Urinary bladder (tissue), 4 donors: ENCODE data around the gene NUP133. TPM values are rescaled to one million over a fixed set of nuclear protein-coding genes. Genes with fewer than 3 reads are reported as not detected.
"Not testable (repeated sequence)": the region's sequence is repeated elsewhere in the genome, so short reads cannot be mapped to it uniquely, and the experiment has no call there.

Experiments used
- DNase-seq: peaks from one replicate; pipeline ENCODE4 v3.0.0-alpha.2; 2015; ENCODE audit errors: extremely low spot score
- H3K27ac ChIP-seq: one replicate; pipeline ENCODE4 v1.5.1; 2013; ENCODE audit warnings: low read depth, mild to moderate bottlenecking, moderate library complexity
- H3K36me3 ChIP-seq: one replicate; pipeline ENCODE4 v1.6.1; 2013; ENCODE audit warnings: mild to moderate bottlenecking, moderate library complexity; ENCODE audit not compliant: insufficient read depth
- H3K4me1 ChIP-seq: one replicate; pipeline ENCODE4 v1.6.1; 2013; ENCODE audit warnings: mild to moderate bottlenecking, moderate library complexity; ENCODE audit not compliant: insufficient read depth
- H3K4me3 ChIP-seq: one replicate; pipeline ENCODE4 v1.5.1; 2013; ENCODE audit warnings: low read depth, low read length
- WGBS: extraction: QIAGEN DNeasy Blood & Tissue Kit; methylation state at CpG from one replicate; pipeline ENCODE4 v1.1.7; 2013; 5-methylcytosine and 5-hydroxymethylcytosine counted together
- polyA plus RNA-seq: library from polyadenylated mRNA; stranded (reverse); fragments of 200-250 nt; gene quantifications from one replicate; pipeline ENCODE4 v1.2.3, GENCODE V29; 2013
- total RNA-seq: library from RNA; depleted of rRNA; stranded (reverse); fragments of >200 nt; gene quantifications from one replicate; pipeline ENCODE4 v1.2.3, GENCODE V29; 2014
- donor health status: healthy with polysubstance abuse.
- donor health status: healthy.

NUP133 gene
- total and polyA plus RNA-seq, 2 donors, result 18.5 to 50.2 TPM

DNA sequence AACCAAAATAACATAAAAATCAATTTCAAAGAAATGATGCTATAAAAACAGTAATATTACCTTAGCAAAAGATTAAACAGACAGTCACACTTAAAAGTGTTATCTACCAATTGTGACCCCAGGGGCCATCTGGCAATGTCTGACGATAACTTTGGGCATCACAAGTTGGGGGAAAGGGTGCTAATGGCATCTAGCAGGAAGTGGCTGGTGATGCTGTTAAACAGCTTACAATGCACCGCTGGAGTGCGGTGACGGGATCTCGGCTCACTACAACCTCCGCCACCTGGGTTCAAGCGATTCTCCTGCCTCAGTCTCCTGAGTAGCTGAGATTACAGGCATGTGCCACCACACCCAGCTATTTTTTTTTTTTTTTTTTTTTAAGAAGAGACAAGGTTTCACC is 27.6 kb downstream of the NUP133 start:
- Histone ChIP-seq H3K27ac (no peak overlapping the region), H3K36me3 (peaks cover 7% of the 10 kb centered on the region), H3K4me1 (no peaks in the 10 kb centered on the region), H3K4me3 (no peak overlapping the region)
- 91% methylated on average over 7 of the region's 7 CpGs for WGBS
- no peak for DNase-seq

DNA sequence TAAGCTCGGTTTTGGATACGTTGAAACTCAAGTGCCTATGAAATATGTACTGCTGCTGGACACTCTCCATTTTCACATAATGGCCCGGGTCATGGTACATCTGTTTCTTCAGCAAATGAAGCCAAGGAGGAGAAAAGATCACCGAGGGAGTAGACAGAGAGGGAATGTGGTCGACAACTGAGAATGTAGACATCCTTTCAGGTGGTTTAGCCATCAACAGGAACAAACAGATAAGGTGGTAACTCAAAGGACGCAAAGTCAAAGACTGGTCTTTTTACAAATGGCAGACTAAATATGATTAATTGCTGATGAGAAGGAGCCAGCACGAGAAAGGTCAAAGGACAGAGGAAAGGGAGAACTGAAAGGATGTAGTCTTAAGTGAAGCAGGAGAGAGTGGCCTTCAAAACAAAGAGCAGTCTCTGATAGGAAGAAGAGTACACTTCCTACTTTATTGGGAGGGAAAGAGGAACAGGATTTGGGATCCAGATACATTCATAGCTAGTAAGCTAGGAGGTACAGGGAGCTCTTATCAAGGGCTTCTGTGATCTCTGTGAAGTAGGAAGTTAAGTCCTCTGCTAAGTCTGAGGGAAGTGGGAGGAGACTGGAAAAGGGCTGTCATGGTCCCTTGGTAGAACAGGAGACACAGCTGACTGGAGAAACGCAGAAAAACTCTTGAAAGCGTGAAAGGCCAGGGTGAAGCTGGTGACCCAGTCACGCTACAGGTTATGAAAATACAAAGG is 28.3 kb downstream of the NUP133 start:
- 78% methylated on average over 10 of the region's 10 CpGs for WGBS
- Histone ChIP-seq H3K27ac (no peak overlapping the region), H3K4me3 (no peak overlapping the region), H3K36me3 (peaks cover 9% of the 10 kb centered on the region), H3K4me1 (no peaks in the 10 kb centered on the region)
- DNase-seq, result no peak

DNA sequence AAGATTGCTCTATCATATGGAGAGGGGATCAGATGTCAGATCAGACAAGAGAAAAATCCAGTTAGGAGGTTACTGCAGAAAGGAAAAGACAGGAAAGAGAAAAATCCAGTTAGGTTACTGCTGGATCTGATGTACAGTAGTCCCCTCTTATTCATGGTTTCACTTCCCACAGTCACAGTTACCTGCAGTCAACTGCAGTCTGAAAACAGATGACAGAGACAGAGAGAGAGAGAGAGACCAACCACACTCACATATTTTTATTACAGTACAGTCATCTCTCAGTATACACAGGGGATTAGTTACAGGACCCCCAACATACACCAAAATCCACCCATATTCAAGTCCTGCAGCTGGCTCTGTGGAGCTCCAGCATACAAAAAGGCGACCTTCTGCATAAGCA is 29.3 kb downstream of the NUP133 start:
- Histone ChIP-seq H3K4me3 (no peak overlapping the region), H3K27ac (no peak overlapping the region), H3K4me1 (no peaks in the 10 kb centered on the region), H3K36me3 (peaks cover 11% of the 10 kb centered on the region)
- WGBS, result 89% methylated on average over 1 of the region's 1 CpG
- DNase-seq, result no peak

DNA sequence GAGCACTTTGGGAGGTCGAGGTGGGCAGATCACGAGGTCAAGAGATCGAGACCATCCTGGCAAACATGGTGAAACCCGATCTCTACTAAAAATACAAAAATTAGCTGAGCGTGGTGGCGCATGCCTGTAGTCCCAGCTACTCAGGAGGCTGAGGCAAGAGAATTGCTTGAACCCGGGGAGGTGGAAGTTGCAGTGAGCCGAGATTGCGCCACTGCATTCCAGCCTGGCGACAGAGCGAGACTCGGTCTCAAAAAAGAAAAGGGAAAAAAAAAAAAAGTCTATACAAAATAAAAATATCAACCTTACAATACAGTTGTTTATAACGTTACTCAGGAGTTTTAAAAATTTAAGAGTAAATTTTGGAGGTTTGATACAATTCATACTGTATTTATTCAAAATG is 32.3 kb downstream of the NUP133 start:
- WGBS, result 94% methylated on average over 13 of the region's 13 CpGs
- not testable (repeated sequence) for H3K4me1 ChIP-seq, H3K27ac ChIP-seq, DNase-seq, H3K4me3 ChIP-seq
- peaks cover 10% of the 10 kb centered on the region for H3K36me3 ChIP-seq

DNA sequence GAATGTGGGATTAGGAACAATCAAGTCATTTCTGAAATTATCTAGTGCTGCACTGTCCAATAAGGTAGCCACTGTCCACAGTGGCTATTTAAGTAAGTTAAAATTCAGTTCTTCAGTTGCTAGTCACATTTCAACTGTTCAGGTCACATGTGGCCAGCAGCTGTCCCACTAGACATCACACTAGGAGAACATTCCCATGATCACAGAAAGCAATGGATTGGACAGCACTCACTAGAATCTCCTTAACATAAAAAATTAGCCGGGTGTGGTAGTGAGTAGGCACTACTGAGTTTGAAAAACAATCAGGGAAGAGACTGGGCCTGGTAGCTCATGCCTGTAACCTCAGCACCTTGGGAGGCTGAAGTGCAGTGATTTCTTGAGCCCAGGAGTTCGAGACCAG is 33.6 kb downstream of the NUP133 start:
- Histone ChIP-seq H3K27ac (no peak overlapping the region), H3K4me1 (no peaks in the 10 kb centered on the region), H3K4me3 (no peak overlapping the region), H3K36me3 (peaks cover 13% of the 10 kb centered on the region)
- WGBS, result 96% methylated on average over 2 of the region's 2 CpGs
- no peak for DNase-seq

DNA sequence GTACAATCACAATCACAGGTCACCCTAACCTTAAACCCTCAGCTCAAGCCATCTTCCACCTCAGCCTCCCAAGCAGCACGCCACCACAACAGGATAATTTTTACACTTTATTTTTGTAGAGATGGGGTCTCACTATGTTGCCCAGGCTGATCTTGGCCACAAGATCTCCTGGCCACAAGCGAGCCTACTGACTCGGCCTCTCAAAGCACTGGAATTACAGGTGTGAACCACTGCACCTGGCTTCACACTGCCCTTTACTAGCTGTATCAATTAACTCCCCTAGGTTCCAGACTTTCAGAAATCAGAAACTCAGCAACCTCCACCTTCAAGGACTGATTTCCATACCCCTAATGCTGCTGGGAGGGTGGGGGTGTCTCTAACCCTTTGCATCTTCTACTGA is 37.0 kb downstream of the NUP133 start:
- H3K36me3 ChIP-seq, result peaks cover 15% of the 10 kb centered on the region
- no peak for DNase-seq
- H3K4me3 ChIP-seq, result no peak overlapping the region
- WGBS, result 99% methylated on average over 3 of the region's 3 CpGs
- no peak overlapping the region for H3K27ac ChIP-seq
- H3K4me1 ChIP-seq, result no peaks in the 10 kb centered on the region

DNA sequence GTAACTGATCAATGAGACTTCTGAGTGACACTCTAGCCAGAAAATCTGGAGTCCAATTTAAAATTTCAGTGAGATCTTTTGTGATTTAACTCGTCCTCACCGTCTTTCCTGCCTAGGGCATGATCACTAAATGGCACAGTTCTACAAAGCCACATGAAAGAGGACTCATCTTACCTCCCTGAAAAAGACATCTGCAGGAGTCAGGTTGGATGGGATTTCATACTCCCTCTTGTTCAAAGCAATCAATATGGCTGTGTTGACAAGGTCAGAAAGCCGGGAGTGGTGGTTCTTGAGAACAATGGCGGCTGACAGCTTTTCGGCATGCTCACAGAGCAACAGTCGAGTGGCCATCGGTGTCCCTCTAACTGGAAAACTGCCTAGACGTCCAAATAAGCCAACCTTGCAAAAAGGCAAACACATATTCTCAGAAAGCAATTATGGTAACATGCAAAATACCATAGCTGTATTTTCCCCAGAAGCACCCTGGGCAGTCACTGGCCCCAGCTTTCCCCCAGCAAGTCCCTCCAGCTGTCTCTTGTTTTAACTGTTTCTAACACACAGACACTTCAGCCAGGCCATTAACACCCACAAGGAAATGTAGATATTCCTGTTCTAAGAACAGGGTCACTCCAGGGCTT is 37.6 kb downstream of the NUP133 start:
- no peak for DNase-seq
- no peak overlapping the region for H3K27ac ChIP-seq
- peaks cover 15% of the 10 kb centered on the region for H3K36me3 ChIP-seq
- no peaks in the 10 kb centered on the region for H3K4me1 ChIP-seq
- no peak overlapping the region for H3K4me3 ChIP-seq
- WGBS, result 93% methylated on average over 8 of the region's 8 CpGs

DNA sequence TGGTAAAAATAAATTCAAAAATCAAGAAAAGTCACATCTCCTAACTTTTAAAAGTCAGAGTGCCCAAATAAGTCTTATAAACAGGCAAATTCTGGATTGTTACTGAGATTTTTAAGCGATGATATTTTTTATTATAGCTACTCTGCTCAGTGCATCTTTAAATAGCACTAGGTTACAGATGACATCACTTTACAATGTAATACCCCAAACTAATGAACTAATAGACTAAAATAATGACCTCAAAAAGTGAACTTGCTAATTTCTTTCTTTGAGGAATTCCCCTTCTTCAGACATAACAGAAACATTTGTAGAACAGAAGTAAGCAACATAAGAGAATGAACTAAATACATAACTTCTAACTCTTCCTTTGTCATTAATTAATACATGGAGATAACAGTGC is 41.3 kb downstream of the NUP133 start:
- no peak overlapping the region for H3K27ac ChIP-seq
- DNase-seq, result no peak
- peaks cover 14% of the 10 kb centered on the region for H3K36me3 ChIP-seq
- no peak overlapping the region for H3K4me3 ChIP-seq
- WGBS, result 96% methylated on average over 1 of the region's 1 CpG
- H3K4me1 ChIP-seq, result no peaks in the 10 kb centered on the region

DNA sequence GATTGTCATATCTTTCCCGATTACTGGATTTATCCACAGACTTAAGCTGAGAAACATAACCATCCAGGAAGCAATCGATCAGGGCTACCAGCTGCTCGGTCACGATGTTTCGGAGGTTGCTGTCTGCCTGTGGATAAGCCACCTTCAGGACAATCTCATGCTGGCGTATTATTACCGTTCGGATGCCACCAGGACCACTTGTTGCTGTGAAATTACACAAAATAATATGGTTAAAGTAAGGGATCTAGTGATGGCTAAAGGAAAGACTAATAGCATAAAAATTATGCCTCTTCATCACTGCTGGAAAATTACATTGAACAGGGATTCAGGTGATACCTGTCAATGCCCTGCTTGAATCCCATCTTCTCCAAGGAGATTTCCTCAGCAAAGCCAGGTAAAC is 43.5 kb downstream of the NUP133 start:
- H3K4me3 ChIP-seq, result no peak overlapping the region
- no peak for DNase-seq
- H3K36me3 ChIP-seq, result peaks cover 12% of the 10 kb centered on the region
- no peak overlapping the region for H3K27ac ChIP-seq
- no peaks in the 10 kb centered on the region for H3K4me1 ChIP-seq
- WGBS, result 96% methylated on average over 8 of the region's 8 CpGs

DNA sequence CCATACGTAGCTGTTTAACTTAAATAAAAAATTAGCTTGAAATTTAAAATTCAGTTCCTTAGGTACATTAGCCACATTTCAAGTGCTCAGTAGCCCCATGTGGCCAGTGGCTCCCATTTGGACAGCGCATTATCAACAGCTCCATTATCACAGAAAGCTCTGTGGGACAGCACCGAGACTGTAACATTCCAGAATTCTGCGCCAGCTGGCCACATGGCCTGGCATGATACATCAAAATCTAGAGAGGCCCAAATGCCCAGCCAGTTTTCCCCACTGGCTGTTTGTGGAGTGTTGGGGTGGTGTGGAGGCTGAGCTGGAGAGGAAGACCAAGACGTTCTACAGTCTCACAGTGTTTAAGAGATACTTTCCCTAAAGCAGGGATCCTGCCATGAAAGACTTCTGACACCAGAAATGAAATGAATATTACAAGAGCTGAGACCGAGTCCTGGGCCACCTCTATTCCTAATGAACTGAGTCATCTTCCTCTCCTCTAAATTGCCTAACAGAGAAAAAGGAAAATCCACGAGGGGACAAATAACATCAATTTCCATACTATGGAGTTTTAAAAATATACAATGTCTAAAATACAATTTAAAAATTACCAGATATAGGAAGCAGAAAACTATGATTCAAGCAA is 47.0 kb downstream of the NUP133 start:
- Histone ChIP-seq H3K4me3 (no peak overlapping the region), H3K27ac (no peak overlapping the region), H3K36me3 (peaks cover 10% of the 10 kb centered on the region), H3K4me1 (no peaks in the 10 kb centered on the region)
- DNase-seq, result no peak
- WGBS, result 90% methylated on average over 7 of the region's 7 CpGs

DNA sequence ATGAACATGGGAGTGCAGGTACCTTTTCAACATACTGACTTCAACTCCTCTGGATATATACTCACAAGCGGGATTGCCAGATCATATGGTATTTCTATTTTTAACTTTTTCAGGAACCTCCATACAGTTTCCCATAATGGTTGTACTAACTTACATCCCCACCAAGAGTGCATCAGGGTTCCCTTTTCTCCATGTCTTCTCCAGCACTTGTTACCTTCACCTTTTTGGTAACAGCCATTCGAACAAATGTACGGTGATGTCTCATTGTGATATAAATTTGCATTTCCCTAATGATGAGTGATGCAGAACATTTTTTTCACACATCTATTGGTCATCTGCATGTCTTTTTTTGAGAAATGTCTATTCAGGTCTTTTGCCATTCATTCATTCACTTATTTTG is 48.3 kb downstream of the NUP133 start:
- Histone ChIP-seq H3K4me3 (no peak overlapping the region), H3K27ac (no peak overlapping the region), H3K36me3 (peaks cover 12% of the 10 kb centered on the region), H3K4me1 (no peaks in the 10 kb centered on the region)
- 97% methylated on average over 3 of the region's 3 CpGs for WGBS
- DNase-seq, result no peak

DNA sequence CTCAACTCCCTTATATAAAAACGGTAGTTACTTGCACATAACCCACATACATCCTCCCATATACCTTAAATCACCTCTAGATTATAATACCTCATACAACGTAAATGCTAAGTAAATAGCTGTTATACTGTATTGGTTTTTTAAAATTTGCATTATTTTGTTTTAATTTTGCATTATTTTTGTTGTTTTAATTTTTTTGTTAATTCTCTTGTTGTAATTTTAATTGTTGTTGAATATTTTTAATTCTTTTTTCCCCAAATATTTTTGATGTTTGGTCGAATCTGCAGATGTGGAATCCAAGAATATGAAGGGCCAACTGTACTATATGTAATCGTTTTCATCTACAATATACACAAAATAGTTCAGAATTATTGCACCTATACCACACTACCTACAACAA is 50.7 kb downstream of the NUP133 start:
- DNase-seq, result no peak
- no peak overlapping the region for H3K27ac ChIP-seq
- 87% methylated on average over 4 of the region's 4 CpGs for WGBS
- H3K4me1 ChIP-seq, result no peaks in the 10 kb centered on the region
- H3K36me3 ChIP-seq, result peaks cover 8% of the 10 kb centered on the region
- no peak overlapping the region for H3K4me3 ChIP-seq

DNA sequence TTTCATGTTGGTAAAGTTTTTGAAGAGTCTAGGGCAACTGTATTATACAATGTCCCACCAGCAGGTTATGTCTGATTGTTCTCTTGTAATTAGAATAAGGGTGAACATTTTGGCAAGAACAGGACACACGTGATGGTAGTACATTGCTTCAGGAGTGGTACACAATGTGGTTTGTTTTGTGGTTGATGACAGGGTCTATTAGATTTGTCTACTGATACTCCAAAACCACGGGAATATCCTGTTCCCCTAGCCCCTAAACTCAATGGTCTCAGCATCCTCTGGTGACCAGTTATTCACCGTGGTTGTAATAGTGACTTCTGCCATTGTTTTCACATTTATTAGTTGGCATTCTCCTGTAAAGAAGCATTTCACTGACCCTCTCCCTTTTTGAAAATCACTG is 52.1 kb downstream of the NUP133 start:
- H3K4me3 ChIP-seq, result no peak overlapping the region
- no peak for DNase-seq
- 77% methylated on average over 3 of the region's 3 CpGs for WGBS
- no peaks in the 10 kb centered on the region for H3K4me1 ChIP-seq
- no peak overlapping the region for H3K27ac ChIP-seq
- H3K36me3 ChIP-seq, result peaks cover 8% of the 10 kb centered on the region

DNA sequence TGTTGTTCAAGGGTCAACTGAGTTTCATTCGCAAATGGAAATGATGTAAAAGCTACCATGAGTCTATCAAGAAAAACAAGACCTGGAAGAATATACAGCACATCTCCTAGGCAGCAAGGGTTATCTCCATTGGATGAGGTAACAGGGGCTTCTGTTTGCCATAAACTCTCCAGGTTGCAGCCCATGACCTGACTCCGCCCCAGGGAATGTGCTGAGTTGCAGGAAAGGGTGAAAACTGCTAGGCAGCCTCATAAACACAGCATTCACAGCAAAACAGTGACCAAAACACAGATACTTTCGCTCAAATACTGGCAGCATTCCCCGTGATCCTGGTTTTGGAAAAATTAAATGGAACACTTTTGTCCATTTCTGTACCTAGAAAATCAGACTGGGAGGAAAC is 54.1 kb downstream of the NUP133 start:
- 89% methylated on average over 4 of the region's 4 CpGs for WGBS
- no peak for DNase-seq
- no peak overlapping the region for H3K4me3 ChIP-seq
- H3K36me3 ChIP-seq, result peaks cover 5% of the 10 kb centered on the region
- H3K27ac ChIP-seq, result no peak overlapping the region
- H3K4me1 ChIP-seq, result no peaks in the 10 kb centered on the region
